ENCODE results near the gene VCL. TPM values are rescaled to one million over a fixed set of nuclear protein-coding genes. Genes with fewer than 3 reads are reported as not detected.

VCL gene
- total and polyA plus RNA-seq, 4 experiments from 2014 or later, result 29.6 to 60.3 (median 38.9) TPM

GRCh38 chr10:74083304-74083703 is 85.4 kb downstream of the VCL start:
- ChIA-PET CTCF (ENCODE audit: partially characterized antibody) (interaction anchor here (1.0 to 7.0 kb wide), 5 partner anchors 11 to 224 kb away, joined by 3 to 150 read pairs (median 22); no protein-coding TSS in a partner anchor), POLR2A (ENCODE audit: partially characterized antibody) (interaction anchor here (1.0 kb wide), 1 partner anchor 89 kb away, joined by 3 read pairs; no protein-coding TSS in a partner anchor)
- H3K4me1 Mint-ChIP-seq, result peaks cover 16 to 29% (median 23%) of the 10 kb centered on the region in 4 donors

GRCh38 chr10:74084955-74085354 is 87.0 kb downstream of the VCL start:
- no peaks in the 10 kb centered on the region for H3K27me3 ChIP-seq (ENCODE audit: insufficient read depth, low read length)
- Mint-ChIP-seq H3K27me3 (no peaks in the 10 kb centered on the region), H3K36me3 (peaks cover 41 to 55% of the 10 kb centered on the region in 2 donors), H3K9me3 (no peaks in the 10 kb centered on the region), H3K4me1 (peaks cover 9 to 13% (median 11%) of the 10 kb centered on the region in 4 donors), H3K4me3 (no peak overlapping the region), H3K27ac (peak overlapping the region in 5 of 7 donors; percentile 22 to 73 (median 30))
- intact Hi-C loops (cut with micrococcal nuclease), result no loop called here
- no peak overlapping the region for H3K27ac ChIP-seq (ENCODE audit: low read depth, low read length)
- no peak for DNase-seq
- peaks cover 20% of the 10 kb centered on the region for H3K36me3 ChIP-seq (ENCODE audit: insufficient read depth, low read length)
- no peaks in the 10 kb centered on the region for H3K9me3 ChIP-seq (ENCODE audit: control insufficient read depth in 1 of 2, low read length in 2 of 2)
- ChIA-PET CTCF (ENCODE audit: partially characterized antibody) (interaction anchor here (7.0 kb wide), 1 partner anchor 198 kb away, joined by 150 read pairs; no protein-coding TSS in a partner anchor), POLR2A (ENCODE audit: partially characterized antibody) (no interaction called here)
- no peaks in the 10 kb centered on the region for H3K4me1 ChIP-seq (ENCODE audit: insufficient read depth, low read length)
- H3K4me3 ChIP-seq (ENCODE audit: low read length in 2 of 2), result no peak overlapping the region

More at GRCh38 chr10:74083304-74083703, 85.4 kb downstream of the VCL start:
- H3K9me3 ChIP-seq (ENCODE audit: control insufficient read depth in 1 of 2, low read length in 2 of 2), result no peaks in the 10 kb centered on the region
- intact Hi-C loops (cut with micrococcal nuclease), result no loop called here
- H3K36me3 Mint-ChIP-seq, result peaks cover 27 to 38% of the 10 kb centered on the region in 2 donors
- no peak overlapping the region for H3K27ac ChIP-seq (ENCODE audit: low read depth, low read length)
- DNase-seq, result no peak
- H3K4me1 ChIP-seq (ENCODE audit: insufficient read depth, low read length), result peaks cover 7% of the 10 kb centered on the region
- no peak overlapping the region for H3K4me3 ChIP-seq (ENCODE audit: low read length in 2 of 2)
- H3K27me3 Mint-ChIP-seq, result no peaks in the 10 kb centered on the region
- no peak overlapping the region for H3K4me3 Mint-ChIP-seq
- no peaks in the 10 kb centered on the region for H3K27me3 ChIP-seq (ENCODE audit: insufficient read depth, low read length)
- H3K36me3 ChIP-seq (ENCODE audit: insufficient read depth, low read length), result peaks cover 11% of the 10 kb centered on the region
- no peaks in the 10 kb centered on the region for H3K9me3 Mint-ChIP-seq
- H3K27ac Mint-ChIP-seq, result peak overlapping the region in 1 of 7 donors; percentile 29

- H3K27me3 ChIP-seq (ENCODE audit: insufficient read depth, low read length), result no peaks in the 10 kb centered on the region
- no peak for DNase-seq
- intact Hi-C loops (cut with micrococcal nuclease), result no loop called here
- H3K36me3 Mint-ChIP-seq, result peaks cover 51 to 65% of the 10 kb centered on the region in 2 donors
- H3K27ac Mint-ChIP-seq, result no peak overlapping the region
- ChIA-PET CTCF (ENCODE audit: partially characterized antibody) (interaction anchor here (1.1 kb wide), 1 partner anchor 17 kb away, joined by 3 read pairs; no protein-coding TSS in a partner anchor), POLR2A (ENCODE audit: partially characterized antibody) (no interaction called here)
- H3K4me3 ChIP-seq (ENCODE audit: low read length in 2 of 2), result no peak overlapping the region
- H3K4me1 Mint-ChIP-seq, result peaks cover 2 to 4% (median 3%) of the 10 kb centered on the region in 4 donors
- H3K27ac ChIP-seq (ENCODE audit: low read depth, low read length), result no peak overlapping the region
- no peaks in the 10 kb centered on the region for H3K4me1 ChIP-seq (ENCODE audit: insufficient read depth, low read length)
- no peaks in the 10 kb centered on the region for H3K9me3 ChIP-seq (ENCODE audit: control insufficient read depth in 1 of 2, low read length in 2 of 2)
- H3K36me3 ChIP-seq (ENCODE audit: insufficient read depth, low read length), result peaks cover 29% of the 10 kb centered on the region
- H3K9me3 Mint-ChIP-seq, result no peaks in the 10 kb centered on the region
- H3K27me3 Mint-ChIP-seq, result no peaks in the 10 kb centered on the region
- no peak overlapping the region for H3K4me3 Mint-ChIP-seq
Measured at GRCh38 chr10:74086317-74086716, 88.4 kb downstream of the VCL start.

GRCh38 chr10:74088722-74089121 is 90.8 kb downstream of the VCL start:
- H3K27me3 Mint-ChIP-seq, result no peaks in the 10 kb centered on the region
- CTCF ChIA-PET (ENCODE audit: partially characterized antibody), result interaction anchor here (0.6 to 2.3 kb wide), 4 partner anchors 8 to 1147 kb away, joined by 3 to 10 read pairs (median 4); partner anchors contain the start of gene COMTD1
- no peaks in the 10 kb centered on the region for H3K27me3 ChIP-seq (ENCODE audit: insufficient read depth, low read length)
- peaks cover 47 to 60% of the 10 kb centered on the region in 2 donors for H3K36me3 Mint-ChIP-seq
- H3K27ac Mint-ChIP-seq, result no peak overlapping the region
- no peaks in the 10 kb centered on the region for H3K4me1 ChIP-seq (ENCODE audit: insufficient read depth, low read length)
- intact Hi-C loops (cut with micrococcal nuclease), result no loop called here
- POLR2A ChIA-PET (ENCODE audit: partially characterized antibody), result interaction anchor here (0.6 kb wide), 1 partner anchor 68 kb away, joined by 3 read pairs; no protein-coding TSS in a partner anchor
- DNase-seq, result no peak
- H3K36me3 ChIP-seq (ENCODE audit: insufficient read depth, low read length), result peaks cover 30% of the 10 kb centered on the region
- no peak overlapping the region for H3K4me3 ChIP-seq (ENCODE audit: low read length in 2 of 2)
- no peak overlapping the region for H3K4me3 Mint-ChIP-seq
- H3K9me3 ChIP-seq (ENCODE audit: control insufficient read depth in 1 of 2, low read length in 2 of 2), result no peaks in the 10 kb centered on the region
- peaks cover 0 to 4% (median 2%) of the 10 kb centered on the region in 4 donors for H3K4me1 Mint-ChIP-seq
- H3K9me3 Mint-ChIP-seq, result no peaks in the 10 kb centered on the region
- no peak overlapping the region for H3K27ac ChIP-seq (ENCODE audit: low read depth, low read length)

- H3K27me3 Mint-ChIP-seq, result no peaks in the 10 kb centered on the region
- no peaks in the 10 kb centered on the region for H3K9me3 ChIP-seq (ENCODE audit: control insufficient read depth in 1 of 2, low read length in 2 of 2)
- peak overlapping the region in 2 of 7 donors; percentile 19 to 59 for H3K27ac Mint-ChIP-seq
- no peaks in the 10 kb centered on the region for H3K27me3 ChIP-seq (ENCODE audit: insufficient read depth, low read length)
- H3K27ac ChIP-seq (ENCODE audit: low read depth, low read length), result no peak overlapping the region
- no peak overlapping the region for H3K4me3 ChIP-seq (ENCODE audit: low read length in 2 of 2)
- no peaks in the 10 kb centered on the region for H3K4me1 ChIP-seq (ENCODE audit: insufficient read depth, low read length)
- peaks cover 55 to 69% of the 10 kb centered on the region in 2 donors for H3K36me3 Mint-ChIP-seq
- ChIA-PET CTCF (ENCODE audit: partially characterized antibody) (interaction anchor here (0.8 to 3.1 kb wide), 6 partner anchors 11 to 205 kb away, joined by 3 to 12 read pairs (median 4); no protein-coding TSS in a partner anchor), POLR2A (ENCODE audit: partially characterized antibody) (no interaction called here)
- no peak for DNase-seq
- H3K36me3 ChIP-seq (ENCODE audit: insufficient read depth, low read length), result peaks cover 59% of the 10 kb centered on the region
- intact Hi-C loops (cut with micrococcal nuclease), result no loop called here
- H3K9me3 Mint-ChIP-seq, result no peaks in the 10 kb centered on the region
- peaks cover 0 to 2% (median 0%) of the 10 kb centered on the region in 4 donors for H3K4me1 Mint-ChIP-seq
- no peak overlapping the region for H3K4me3 Mint-ChIP-seq
Measured at GRCh38 chr10:74092372-74092771, 94.5 kb downstream of the VCL start.

GRCh38 chr10:74093530-74094164 is 95.7 kb downstream of the VCL start:
- H3K4me3 Mint-ChIP-seq, result no peak overlapping the region
- H3K27ac Mint-ChIP-seq, result peak overlapping the region in 1 of 7 donors; percentile 42
- H3K27ac ChIP-seq (ENCODE audit: low read depth, low read length), result no peak overlapping the region
- ChIA-PET CTCF (ENCODE audit: partially characterized antibody) (interaction anchor here (0.8 to 3.6 kb wide), 4 partner anchors 10 to 207 kb away, joined by 3 to 22 read pairs (median 6); no protein-coding TSS in a partner anchor), POLR2A (ENCODE audit: partially characterized antibody) (no interaction called here)
- H3K36me3 Mint-ChIP-seq, result peaks cover 65 to 75% of the 10 kb centered on the region in 2 donors
- H3K4me1 Mint-ChIP-seq, result peaks cover 0 to 2% (median 0%) of the 10 kb centered on the region in 4 donors
- no peaks in the 10 kb centered on the region for H3K27me3 ChIP-seq (ENCODE audit: insufficient read depth, low read length)
- H3K36me3 ChIP-seq (ENCODE audit: insufficient read depth, low read length), result peaks cover 71% of the 10 kb centered on the region
- no peaks in the 10 kb centered on the region for H3K9me3 ChIP-seq (ENCODE audit: control insufficient read depth in 1 of 2, low read length in 2 of 2)
- no peaks in the 10 kb centered on the region for H3K4me1 ChIP-seq (ENCODE audit: insufficient read depth, low read length)
- no peaks in the 10 kb centered on the region for H3K9me3 Mint-ChIP-seq
- H3K4me3 ChIP-seq (ENCODE audit: low read length in 2 of 2), result no peak overlapping the region
- no peaks in the 10 kb centered on the region for H3K27me3 Mint-ChIP-seq
- DNase-seq, result no peak
- intact Hi-C loops (cut with micrococcal nuclease), result no loop called here

- ChIA-PET POLR2A (ENCODE audit: partially characterized antibody) (no interaction called here), CTCF (ENCODE audit: partially characterized antibody) (interaction anchor here (0.8 to 3.6 kb wide), 4 partner anchors 9 to 208 kb away, joined by 3 to 22 read pairs (median 6); no protein-coding TSS in a partner anchor)
- Histone ChIP-seq H3K36me3 (ENCODE audit: insufficient read depth, low read length) (peaks cover 73% of the 10 kb centered on the region), H3K27ac (ENCODE audit: low read depth, low read length) (no peak overlapping the region), H3K27me3 (ENCODE audit: insufficient read depth, low read length) (no peaks in the 10 kb centered on the region), H3K9me3 (ENCODE audit: control insufficient read depth in 1 of 2, low read length in 2 of 2) (no peaks in the 10 kb centered on the region), H3K4me3 (ENCODE audit: low read length in 2 of 2) (no peak overlapping the region), H3K4me1 (ENCODE audit: insufficient read depth, low read length) (no peaks in the 10 kb centered on the region)
- Mint-ChIP-seq H3K9me3 (no peaks in the 10 kb centered on the region), H3K36me3 (peaks cover 65 to 75% of the 10 kb centered on the region in 2 donors), H3K4me1 (peaks cover 0 to 3% (median under 1%) of the 10 kb centered on the region in 4 donors), H3K27ac (peak overlapping the region in 4 of 7 donors; percentile 35 to 70 (median 64)), H3K4me3 (no peak overlapping the region), H3K27me3 (no peaks in the 10 kb centered on the region)
- intact Hi-C loops (cut with micrococcal nuclease), result no loop called here
- no peak for DNase-seq
Measured at GRCh38 chr10:74094231-74094630, 96.3 kb downstream of the VCL start.

Data from CD4-positive, alpha-beta memory T cell (primary cell).